CD4-positive, alpha-beta T cell treated with Interleukin-12 subunit alpha and Interleukin-12 subunit beta, for 1 hour (primary cell): Measurements from ENCODE around the gene OPN4.
A peak's percentile ranks its signal among the peaks of the same experiment; 100 is the strongest.

Experiments
- DNase-seq: peaks from one replicate; pipeline ENCODE4 v3.0.0-alpha.2; 2020

The OPN4 gene

DNA sequence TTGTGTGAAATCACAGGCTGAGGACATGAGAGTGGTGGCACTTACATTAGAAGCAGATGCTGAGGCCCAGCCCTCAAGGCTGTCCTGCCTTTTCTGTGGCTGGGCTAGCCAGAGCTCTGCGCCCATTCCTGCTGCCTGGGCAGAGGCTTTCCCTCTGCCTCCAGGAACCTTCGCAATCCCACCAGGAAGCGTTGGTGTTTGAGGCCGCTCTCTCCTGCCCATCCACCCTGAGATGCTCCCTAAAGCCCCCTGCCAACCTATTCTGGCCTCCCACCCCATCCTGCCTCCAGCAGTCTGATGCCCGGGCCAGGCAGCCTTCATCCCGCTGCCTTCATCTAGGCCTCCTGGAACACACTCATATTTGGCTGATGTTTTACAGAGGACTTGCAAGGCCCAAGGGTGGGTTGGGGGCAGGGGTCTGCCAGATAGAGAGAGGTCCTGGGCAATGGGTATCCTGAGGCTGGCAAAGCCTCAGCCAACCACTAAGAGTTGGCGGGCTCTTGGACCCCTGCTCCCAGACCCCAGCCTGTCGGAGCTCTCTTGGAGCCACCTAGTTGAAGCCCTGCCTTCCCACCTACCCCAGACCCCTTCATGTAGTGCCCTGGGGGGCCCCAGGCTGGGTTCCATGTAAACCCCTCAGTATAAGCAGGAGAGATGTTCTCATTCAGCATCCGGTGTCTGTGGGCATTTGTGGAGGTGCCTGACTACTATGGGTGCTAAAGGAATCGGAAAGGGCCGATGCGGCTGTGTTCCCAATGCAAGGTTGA, 46.7 kb downstream of the OPN4 start:
- DNase-seq, result no peak

GRCh38 chr10:86703176-86703575, 48.8 kb downstream of the OPN4 start:
- DNase-seq, result no peak

GRCh38 chr10:86705139-86705538, 50.8 kb downstream of the OPN4 start:
- DNase-seq, result no peak

- DNase-seq, result no peak
Measured at GRCh38 chr10:86705905-86706304, 51.6 kb downstream of the OPN4 start.

- no peak for DNase-seq
Measured at GRCh38 chr10:86706401-86706841, 52.1 kb downstream of the OPN4 start.

DNA sequence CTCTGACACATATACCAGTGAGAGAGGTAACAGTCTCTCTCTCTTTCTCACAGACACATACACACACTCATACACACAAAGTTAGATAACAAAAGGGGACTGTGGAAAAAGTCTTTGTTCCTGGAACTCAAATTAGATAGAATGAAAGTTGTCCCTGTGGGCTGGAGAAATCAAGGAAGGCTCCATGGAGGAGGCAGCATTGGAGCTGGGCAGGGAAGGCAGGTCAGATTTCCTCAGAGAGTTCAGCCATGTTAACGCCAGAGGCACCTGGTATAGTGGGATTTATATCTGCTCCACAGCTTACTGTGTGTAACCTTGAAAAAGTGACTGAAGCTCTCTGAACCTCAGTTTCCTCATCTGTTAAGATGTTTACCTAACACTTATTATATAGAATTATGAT, 52.6 kb downstream of the OPN4 start:
- no peak for DNase-seq

DNA sequence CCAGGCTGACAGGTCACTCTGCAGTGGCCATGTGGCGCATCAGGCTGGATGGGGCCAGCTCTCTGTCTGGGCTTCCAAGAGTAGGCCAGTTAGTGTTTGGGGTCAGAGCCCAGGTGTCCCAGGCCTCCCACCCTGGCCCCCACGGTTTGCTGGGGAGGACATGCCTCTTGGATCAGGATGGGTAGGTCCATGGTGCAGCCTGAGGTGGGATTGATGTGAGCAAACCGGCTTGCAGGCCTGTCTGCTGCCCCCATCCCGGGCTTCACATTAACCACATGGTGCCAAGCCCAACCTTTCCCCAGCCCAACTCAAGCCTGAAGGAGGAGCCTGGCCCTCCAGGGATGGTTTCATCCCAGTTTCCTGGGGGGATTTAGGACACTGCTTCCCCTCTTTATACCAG, 53.2 kb downstream of the OPN4 start:
- DNase-seq, result no peak

DNA sequence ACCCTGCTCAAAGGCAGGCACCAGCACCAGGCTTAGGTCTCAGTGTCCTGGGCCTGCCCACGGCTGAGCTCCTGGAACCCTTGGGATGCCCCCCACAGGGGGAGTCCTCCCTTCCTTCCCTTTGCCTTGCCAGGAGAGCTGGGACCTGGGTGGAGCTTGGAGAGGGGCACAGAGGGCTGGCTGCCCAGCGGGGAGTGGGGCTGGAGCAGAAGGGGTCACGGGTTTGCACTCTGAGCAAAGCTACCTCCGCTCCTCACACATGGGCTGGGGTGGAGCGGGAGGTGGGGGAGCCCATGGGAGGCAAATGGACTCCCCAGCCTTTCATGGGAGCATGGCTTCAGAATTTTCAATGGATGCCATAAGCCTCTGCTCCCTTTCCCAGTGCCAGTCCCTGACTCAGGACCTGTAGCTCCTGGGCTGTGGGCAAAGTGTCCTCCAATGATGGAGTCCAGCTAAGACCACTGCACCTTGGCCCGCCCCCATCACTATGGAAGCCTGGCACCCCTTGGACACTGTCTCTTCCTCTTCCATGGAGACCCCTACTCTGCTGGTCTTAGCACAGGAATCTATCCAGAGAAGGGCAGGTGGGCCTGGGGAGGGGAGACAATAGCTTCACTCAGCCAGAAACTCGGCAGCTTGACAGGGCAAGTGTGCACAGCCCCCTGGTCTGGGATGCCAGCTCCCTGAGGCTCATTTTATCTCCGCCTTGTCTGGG, 53.9 kb downstream of the OPN4 start:
- DNase-seq, result no peak

- DNase-seq, result no peak
Measured at GRCh38 chr10:86708783-86709380, 54.5 kb downstream of the OPN4 start.

GRCh38 chr10:86709396-86710185, 55.2 kb downstream of the OPN4 start:
- no peak for DNase-seq

GRCh38 chr10:86710987-86711512, 56.7 kb downstream of the OPN4 start:
- peak; percentile 89 for DNase-seq

- DNase-seq, result peak; percentile 60
Measured at GRCh38 chr10:86711513-86712316, 57.4 kb downstream of the OPN4 start.

DNA sequence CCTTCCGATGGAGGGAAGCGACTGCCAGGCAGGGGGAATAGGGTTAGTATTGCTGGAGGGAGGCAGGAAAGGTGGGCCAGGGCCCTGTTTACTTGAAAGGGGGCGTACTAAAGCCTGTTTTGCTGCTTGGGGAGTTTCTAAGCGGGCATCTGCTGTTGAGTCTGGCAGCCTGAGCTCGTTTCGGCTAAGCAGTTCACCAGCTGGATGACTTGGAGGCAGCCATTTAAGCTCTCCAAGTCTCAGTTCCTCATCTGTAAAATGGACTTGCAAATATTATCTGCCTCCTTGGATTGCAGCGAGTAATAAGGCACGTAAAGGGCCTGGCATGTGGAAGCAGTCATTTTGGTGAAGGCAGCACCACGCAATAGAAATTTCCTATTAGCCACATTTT, 58.0 kb downstream of the OPN4 start:
- peak; percentile 9 for DNase-seq

DNA sequence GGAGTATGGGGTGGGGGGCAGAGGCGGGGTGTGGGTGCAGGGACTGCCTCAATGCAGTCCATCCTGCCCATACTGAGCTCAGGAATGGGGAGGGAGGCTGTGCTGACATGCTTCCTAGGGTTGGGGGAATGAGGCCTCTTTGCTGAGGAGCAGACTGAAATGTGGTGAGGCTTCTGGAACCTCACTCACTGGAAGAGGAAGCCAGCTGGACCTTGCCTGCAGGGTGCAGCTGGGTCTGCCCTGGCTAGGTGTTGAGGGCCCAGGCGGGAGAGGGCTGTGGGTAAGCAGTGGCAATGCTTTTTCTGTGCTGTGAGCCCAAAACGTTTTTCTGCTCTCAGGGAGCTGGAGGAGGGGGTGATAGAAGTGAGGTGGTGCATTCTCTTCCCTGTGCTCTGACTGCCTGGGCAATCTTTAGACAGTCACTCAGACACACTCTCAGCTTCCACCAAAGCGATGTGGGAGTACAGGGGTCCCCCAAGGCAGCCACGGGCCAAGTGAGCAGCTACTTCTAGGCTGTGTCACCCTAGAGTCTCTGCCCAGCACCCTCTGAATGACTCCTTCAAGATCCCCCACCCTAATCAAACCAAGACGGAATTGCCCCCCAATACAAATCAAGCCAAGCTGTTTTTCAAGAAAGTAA, 60.9 kb downstream of the OPN4 start:
- no peak for DNase-seq

DNA sequence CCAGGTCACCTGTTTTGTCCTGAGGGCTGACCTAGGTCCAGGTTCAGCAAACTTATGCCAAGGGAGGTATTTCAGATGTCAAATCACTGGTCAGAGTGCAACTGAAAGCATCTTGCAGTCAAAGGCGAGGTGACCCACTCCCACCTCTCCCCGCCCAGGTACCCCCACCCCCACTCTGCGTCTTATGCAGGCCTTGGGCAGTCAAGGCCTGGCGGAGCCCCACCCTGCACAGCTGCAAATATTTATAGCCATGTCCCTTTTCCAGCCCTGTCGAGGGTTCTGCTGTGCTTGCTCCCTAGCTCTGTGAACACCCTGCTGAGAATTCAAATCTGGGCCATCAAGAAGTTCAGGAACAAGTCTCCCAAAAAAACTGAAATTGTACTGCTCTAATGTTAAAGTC, 61.5 kb downstream of the OPN4 start:
- DNase-seq, result no peak
